ENCODE measurements around the gene PYROXD2. TPM values are rescaled to one million over a fixed set of nuclear protein-coding genes. Genes with fewer than 3 reads are reported as not detected.

The PYROXD2 gene
- total RNA-seq, 1 donor from 2014 or later, result 13.0 TPM

DNA sequence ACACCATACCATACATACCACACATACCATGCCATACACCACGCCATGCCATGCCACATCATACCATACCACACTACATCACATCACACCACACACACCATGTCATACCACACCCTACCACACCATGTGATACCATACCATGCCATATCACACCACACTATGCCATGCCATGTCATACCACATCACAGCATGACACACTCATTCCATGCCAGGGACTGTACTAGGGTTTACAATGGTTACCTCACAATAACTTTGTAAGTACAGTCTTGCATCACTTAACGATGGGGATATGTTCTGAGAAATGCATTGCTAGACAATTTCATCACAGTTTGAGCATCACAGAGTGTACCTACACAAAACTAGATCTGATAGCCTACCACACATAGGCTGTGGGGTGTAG lies 14.5 kb downstream of the PYROXD2 start:
- H3K36me3 ChIP-seq, result no peaks in the 10 kb centered on the region

DNA sequence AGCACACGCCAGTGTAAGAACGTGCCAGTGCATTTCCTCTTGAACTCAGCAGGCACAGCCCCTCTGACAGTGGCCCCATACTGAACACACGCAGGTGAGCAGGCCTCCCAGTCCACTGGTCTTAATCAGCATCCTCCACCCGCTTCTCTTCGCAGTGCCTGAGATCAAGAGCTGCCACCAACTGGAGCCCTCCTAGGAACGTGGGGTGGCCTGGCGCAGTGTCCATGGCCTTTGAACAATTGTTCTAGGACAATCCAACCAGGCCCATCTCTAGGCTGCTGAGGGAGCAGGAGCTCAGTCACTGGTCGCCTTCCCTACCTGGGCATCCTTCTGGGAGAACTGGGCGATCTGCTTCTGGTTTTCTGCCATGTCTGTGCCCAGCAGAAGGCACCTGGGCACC lies 15.2 kb downstream of the PYROXD2 start:
- H3K36me3 ChIP-seq, result no peaks in the 10 kb centered on the region
- DNase-seq, result no peak
- no peak for ATAC-seq
- H3K4me1 ChIP-seq, result no peaks in the 10 kb centered on the region
- TF ChIP-seq, protein P1, sequence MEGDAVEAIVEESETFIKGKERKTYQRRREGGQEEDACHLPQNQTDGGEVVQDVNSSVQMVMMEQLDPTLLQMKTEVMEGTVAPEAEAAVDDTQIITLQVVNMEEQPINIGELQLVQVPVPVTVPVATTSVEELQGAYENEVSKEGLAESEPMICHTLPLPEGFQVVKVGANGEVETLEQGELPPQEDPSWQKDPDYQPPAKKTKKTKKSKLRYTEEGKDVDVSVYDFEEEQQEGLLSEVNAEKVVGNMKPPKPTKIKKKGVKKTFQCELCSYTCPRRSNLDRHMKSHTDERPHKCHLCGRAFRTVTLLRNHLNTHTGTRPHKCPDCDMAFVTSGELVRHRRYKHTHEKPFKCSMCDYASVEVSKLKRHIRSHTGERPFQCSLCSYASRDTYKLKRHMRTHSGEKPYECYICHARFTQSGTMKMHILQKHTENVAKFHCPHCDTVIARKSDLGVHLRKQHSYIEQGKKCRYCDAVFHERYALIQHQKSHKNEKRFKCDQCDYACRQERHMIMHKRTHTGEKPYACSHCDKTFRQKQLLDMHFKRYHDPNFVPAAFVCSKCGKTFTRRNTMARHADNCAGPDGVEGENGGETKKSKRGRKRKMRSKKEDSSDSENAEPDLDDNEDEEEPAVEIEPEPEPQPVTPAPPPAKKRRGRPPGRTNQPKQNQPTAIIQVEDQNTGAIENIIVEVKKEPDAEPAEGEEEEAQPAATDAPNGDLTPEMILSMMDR (IDR thresholded peaks at IDR 0.05), result no peak
- H3K27ac ChIP-seq, result no peak overlapping the region
- intact Hi-C loops (cut with DNase I), result no loop called here
- H3K27me3 ChIP-seq, result no peaks in the 10 kb centered on the region
- H3K4me3 ChIP-seq, result no peak overlapping the region
- H3K9me3 ChIP-seq, result no peaks in the 10 kb centered on the region

More for the DNA sequence above, 14.5 kb downstream of the PYROXD2 start:
- no peaks in the 10 kb centered on the region for H3K4me1 ChIP-seq
- H3K9me3 ChIP-seq, result no peaks in the 10 kb centered on the region
- TF ChIP-seq, protein P1 (IDR thresholded peaks at IDR 0.05), result no peak
- no peak overlapping the region for H3K4me3 ChIP-seq
- intact Hi-C loops (cut with DNase I), result no loop called here
- no peaks in the 10 kb centered on the region for H3K27me3 ChIP-seq
- no peak for DNase-seq
- H3K27ac ChIP-seq, result no peak overlapping the region
- peak; percentile 20 for ATAC-seq

DNA sequence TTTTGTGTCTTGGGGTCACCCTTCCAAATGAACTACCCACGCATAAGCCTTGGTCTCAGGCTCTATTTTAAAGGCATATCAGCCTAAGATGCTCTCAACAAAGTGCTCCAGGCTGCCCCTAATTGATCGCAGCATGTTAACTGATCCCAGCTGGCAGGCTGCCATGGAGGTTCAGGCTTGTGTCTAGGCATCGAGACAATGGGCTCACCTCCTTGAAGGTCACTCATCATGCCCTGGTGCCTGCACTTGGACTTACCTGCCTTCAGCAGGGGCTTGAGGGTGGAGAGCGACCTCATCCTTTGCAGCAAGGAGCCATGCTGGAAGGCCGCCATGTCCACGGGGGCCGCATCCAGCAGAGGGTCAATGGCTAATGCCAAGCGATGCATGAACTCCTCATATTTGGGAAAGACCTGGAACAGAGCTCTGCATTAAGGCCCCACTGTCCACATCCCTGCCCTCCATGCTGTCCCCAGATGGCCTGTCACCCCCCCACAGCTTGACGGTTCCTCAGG lies 17.8 kb downstream of the PYROXD2 start:
- Histone ChIP-seq H3K27me3 (no peaks in the 10 kb centered on the region), H3K4me1 (no peaks in the 10 kb centered on the region), H3K27ac (no peak overlapping the region), H3K9me3 (no peaks in the 10 kb centered on the region), H3K36me3 (no peaks in the 10 kb centered on the region), H3K4me3 (no peak overlapping the region)
- intact Hi-C loops (cut with DNase I), result no loop called here
- DNase-seq (no peak), ATAC-seq (no peak)
- TF ChIP-seq, protein P1 (IDR thresholded peaks at IDR 0.05), result no peak

DNA sequence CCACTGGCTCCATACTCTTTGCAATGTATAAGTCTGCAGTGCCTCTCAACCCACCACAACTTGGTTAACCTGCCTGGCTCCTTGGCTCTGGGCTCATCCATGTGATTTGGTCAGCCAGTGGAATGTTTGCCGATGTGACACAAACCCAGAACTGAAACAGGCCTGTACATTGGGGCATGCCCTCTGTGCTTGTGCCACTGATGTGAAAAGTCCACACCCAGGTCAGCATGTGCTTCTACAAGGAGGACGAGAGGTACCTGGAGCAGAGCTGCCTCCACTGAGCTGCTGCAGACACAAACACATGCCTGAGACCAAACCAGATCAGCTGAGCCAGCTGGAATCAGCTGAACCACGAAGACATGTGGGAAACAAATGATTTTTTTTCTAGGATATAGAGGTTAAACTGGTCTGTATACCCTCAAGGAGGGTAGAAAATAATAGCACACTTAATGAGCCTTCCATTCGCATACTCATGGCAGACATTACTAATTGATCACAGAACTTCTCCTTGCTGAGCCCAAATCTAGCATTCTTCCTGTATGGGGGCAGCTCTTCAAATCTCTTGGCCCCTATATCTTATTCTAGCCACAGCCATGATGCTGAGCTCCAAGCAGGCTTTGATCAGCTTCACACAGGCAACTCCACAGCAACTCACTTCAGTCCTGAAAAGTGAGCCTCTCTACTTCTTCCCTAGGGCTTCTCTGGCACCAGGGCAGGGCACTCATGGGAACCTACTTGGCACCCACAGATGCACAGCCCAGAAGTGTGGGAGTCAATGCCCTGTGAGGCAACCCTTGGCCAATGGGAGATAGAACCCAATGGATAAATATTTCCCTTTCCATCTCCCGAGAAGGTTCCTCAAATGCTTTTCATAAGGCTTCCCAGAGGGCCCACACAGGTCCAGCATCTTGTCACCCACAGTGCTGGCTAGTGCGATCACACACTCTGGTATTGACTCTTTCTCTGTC lies 18.6 kb downstream of the PYROXD2 start:
- no peak overlapping the region for H3K27ac ChIP-seq
- DNase-seq, result no peak
- intact Hi-C loops (cut with DNase I), result no loop called here
- no peaks in the 10 kb centered on the region for H3K27me3 ChIP-seq
- no peak for ATAC-seq
- H3K36me3 ChIP-seq, result no peaks in the 10 kb centered on the region
- TF ChIP-seq, protein P1 (IDR thresholded peaks at IDR 0.05), result no peak
- H3K9me3 ChIP-seq, result no peaks in the 10 kb centered on the region
- no peaks in the 10 kb centered on the region for H3K4me1 ChIP-seq
- H3K4me3 ChIP-seq, result no peak overlapping the region

DNA sequence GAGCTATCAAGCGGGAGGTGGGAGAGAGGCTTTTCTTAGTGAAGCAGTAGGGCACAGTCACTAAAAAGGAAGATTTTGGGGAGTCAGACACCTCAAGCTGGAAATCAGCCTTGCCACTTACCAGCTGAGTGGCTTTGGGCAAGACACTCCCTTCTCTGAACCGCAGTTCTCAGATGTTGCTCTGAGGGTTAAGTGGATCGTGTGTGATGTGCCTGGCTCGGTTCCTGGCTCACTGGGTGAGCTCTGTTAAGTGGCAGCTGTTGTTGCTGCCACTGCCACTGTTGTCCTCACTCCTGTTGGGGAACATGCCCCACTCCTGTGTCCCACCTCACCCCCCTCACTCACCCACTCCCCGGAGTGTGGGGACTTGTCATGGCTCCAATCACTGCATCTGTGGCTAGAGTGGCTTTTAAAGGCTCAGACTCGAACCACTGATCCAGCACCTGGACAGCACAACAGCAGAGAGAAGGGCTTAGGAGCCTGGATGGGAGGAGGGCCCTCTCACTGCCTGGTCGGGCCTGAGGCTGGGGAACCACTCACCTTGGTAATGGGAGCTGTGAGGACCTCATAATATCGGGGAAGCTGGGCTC lies 20.0 kb downstream of the PYROXD2 start:
- ATAC-seq (no peak), DNase-seq (no peak)
- Histone ChIP-seq H3K27me3 (no peaks in the 10 kb centered on the region), H3K36me3 (no peaks in the 10 kb centered on the region), H3K27ac (peak overlapping the region; percentile 30), H3K4me1 (peaks cover 4% of the 10 kb centered on the region), H3K4me3 (no peak overlapping the region), H3K9me3 (no peaks in the 10 kb centered on the region)
- TF ChIP-seq, protein P1 (IDR thresholded peaks at IDR 0.05), result no peak
- intact Hi-C loops (cut with DNase I), result no loop called here
